ENCODE data around the gene KLHL28. TPM values are rescaled to one million over a fixed set of nuclear protein-coding genes. Genes with fewer than 3 reads are reported as not detected.
A peak's percentile ranks its signal among the peaks of the same experiment; 100 is the strongest.

KLHL28 gene
- total RNA-seq, 1 donor from 2014 or later, result 14.0 TPM

- no peaks in the 10 kb centered on the region for H3K36me3 ChIP-seq (ENCODE audit: control insufficient read depth, insufficient read depth, low read length)
- peak overlapping the region; percentile 58 for H3K4me3 ChIP-seq (ENCODE audit: low read depth, low read length)
- H3K27me3 ChIP-seq (ENCODE audit: control insufficient read depth, insufficient read depth, low read length), result no peaks in the 10 kb centered on the region
- no peak for FAIRE-seq
- no peak for TF ChIP-seq CTCF (IDR thresholded peaks at IDR 0.05; ENCODE audit: insufficient read depth, low read length, severe bottlenecking)
- no peak for DNase-seq (ENCODE audit: low read depth)
These were observed 2.1 kb upstream of the KLHL28 start for GRCh38 chr14:44963775-44964380.

DNA sequence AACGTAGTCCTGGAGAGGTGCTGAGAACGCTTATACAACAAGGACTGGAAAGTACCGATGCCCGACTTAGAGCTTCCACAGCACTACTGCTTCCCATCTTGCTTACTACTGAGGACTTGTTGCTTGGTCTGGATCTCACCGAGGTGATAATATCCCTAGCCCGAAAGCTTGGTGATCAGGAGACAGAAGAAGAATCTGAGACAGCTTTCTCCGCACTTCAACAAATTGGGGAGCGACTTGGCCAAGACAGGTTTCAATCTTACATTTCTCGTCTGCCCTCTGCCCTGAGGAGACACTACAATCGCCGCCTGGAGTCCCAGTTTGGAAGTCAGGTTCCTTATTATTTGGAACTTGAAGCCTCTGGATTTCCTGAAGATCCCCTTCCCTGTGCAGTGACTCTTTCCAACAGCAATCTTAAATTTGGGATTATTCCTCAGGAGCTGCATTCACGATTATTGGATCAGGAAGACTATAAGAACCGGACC lies 1.3 kb upstream of the KLHL28 start:
- H3K36me3 ChIP-seq (ENCODE audit: control insufficient read depth, insufficient read depth, low read length), result no peaks in the 10 kb centered on the region
- TF ChIP-seq CTCF (IDR thresholded peaks at IDR 0.05; ENCODE audit: insufficient read depth, low read length, severe bottlenecking), result no peak
- DNase-seq (ENCODE audit: low read depth), result peak; percentile 24
- H3K4me3 ChIP-seq (ENCODE audit: low read depth, low read length), result peak overlapping the region; percentile 58
- FAIRE-seq, result no peak
- no peaks in the 10 kb centered on the region for H3K27me3 ChIP-seq (ENCODE audit: control insufficient read depth, insufficient read depth, low read length)

DNA sequence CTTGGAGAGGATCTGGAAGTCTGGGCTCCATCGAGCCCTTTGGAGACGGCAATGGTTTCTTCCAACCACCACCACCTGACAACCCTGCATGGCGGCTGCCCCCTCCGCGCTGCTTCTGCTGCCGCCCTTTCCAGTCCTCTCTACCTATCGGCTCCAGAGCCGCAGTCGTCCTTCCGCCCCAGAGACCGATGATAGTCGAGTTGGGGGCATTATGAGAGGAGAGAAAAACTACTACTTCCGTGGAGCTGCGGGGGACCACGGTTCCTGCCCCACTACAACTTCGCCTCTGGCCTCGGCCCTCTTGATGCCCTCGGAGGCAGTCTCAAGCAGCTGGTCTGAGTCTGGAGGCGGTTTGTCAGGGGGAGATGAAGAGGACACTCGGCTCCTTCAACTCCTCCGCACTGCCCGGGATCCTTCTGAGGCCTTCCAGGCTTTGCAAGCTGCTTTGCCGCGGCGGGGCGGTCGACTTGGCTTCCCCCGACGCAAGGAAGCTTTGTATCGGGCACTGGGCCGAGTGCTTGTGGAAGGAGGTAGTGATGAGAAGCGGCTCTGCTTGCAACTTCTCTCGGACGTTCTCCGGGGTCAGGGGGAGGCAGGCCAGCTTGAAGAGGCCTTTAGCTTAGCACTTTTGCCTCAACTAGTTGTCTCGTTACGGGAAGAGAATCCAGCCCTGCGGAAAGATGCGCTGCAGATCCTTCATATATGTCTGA lies 742 bp upstream of the KLHL28 start:
- DNase-seq (ENCODE audit: low read depth), result peak; percentile 18
- no peak for FAIRE-seq

GRCh38 chr14:44961151-44961553 lies 595 bp downstream of the KLHL28 start:
- H3K36me3 ChIP-seq (ENCODE audit: control insufficient read depth, insufficient read depth, low read length), result no peaks in the 10 kb centered on the region
- H3K27me3 ChIP-seq (ENCODE audit: control insufficient read depth, insufficient read depth, low read length), result no peaks in the 10 kb centered on the region
- FAIRE-seq (no peak), DNase-seq (ENCODE audit: low read depth) (peak; percentile 54)
- H3K4me3 ChIP-seq (ENCODE audit: low read depth, low read length), result peak overlapping the region; percentile 58
- no peak for TF ChIP-seq CTCF (IDR thresholded peaks at IDR 0.05; ENCODE audit: insufficient read depth, low read length, severe bottlenecking)

More for the DNA sequence above, 742 bp upstream of the KLHL28 start:
- no peak for TF ChIP-seq CTCF (IDR thresholded peaks at IDR 0.05; ENCODE audit: insufficient read depth, low read length, severe bottlenecking)
- no peaks in the 10 kb centered on the region for H3K27me3 ChIP-seq (ENCODE audit: control insufficient read depth, insufficient read depth, low read length)
- H3K36me3 ChIP-seq (ENCODE audit: control insufficient read depth, insufficient read depth, low read length), result no peaks in the 10 kb centered on the region
- H3K4me3 ChIP-seq (ENCODE audit: low read depth, low read length), result peak overlapping the region; percentile 58

DNA sequence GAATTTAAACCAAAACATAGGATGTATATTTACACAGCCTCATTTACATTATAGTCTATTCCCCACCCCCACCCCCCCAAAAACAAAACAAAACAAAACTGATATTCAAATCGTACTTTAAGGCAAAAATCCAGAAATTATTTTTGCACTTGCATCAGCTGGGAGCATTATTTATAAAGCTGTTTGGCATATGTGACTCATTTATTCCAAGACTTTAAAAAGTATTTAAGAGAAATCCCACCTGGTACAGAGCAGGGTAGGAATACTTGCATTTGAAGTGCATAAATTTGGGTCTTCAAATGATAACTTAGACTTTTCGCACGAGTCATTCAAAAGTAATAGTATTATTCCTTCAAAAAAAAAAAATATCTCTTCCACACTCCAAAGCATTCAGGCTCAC lies 1.1 kb downstream of the KLHL28 start:
- no peaks in the 10 kb centered on the region for H3K27me3 ChIP-seq (ENCODE audit: control insufficient read depth, insufficient read depth, low read length)
- DNase-seq (ENCODE audit: low read depth), result peak; percentile 11
- H3K36me3 ChIP-seq (ENCODE audit: control insufficient read depth, insufficient read depth, low read length), result no peaks in the 10 kb centered on the region
- TF ChIP-seq CTCF (IDR thresholded peaks at IDR 0.05; ENCODE audit: insufficient read depth, low read length, severe bottlenecking), result no peak
- peak overlapping the region; percentile 58 for H3K4me3 ChIP-seq (ENCODE audit: low read depth, low read length)
- no peak for FAIRE-seq

Measured in bronchial epithelial cell (primary cell).